ENCODE measurements around the gene FAM171A1.

Gene FAM171A1

DNA sequence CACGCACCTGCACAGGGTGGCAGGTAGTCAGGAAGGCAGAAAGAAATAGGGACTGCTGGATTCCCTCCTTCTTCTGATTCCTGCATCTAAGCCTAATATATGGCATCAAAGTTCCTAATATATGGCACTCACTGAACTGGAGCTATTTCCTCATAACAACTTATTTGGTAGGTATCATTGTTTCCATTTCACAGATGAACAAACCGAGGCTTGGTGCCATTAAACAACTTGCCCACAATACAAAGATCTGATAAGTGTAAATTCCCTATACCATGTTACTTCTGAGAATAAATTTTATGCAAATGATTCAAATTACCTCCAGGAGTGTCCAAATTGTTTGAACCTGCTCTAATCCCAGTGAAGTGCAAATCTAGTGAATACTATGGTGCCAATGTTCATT lies 2.1 kb upstream of the FAM171A1 start:
- no peaks in the 10 kb centered on the region for H3K9me3 ChIP-seq (ENCODE audit: control insufficient read depth, low read length)
- peaks cover 18% of the 10 kb centered on the region for H3K4me1 ChIP-seq (ENCODE audit: control insufficient read depth, insufficient read depth, low read length)

DNA sequence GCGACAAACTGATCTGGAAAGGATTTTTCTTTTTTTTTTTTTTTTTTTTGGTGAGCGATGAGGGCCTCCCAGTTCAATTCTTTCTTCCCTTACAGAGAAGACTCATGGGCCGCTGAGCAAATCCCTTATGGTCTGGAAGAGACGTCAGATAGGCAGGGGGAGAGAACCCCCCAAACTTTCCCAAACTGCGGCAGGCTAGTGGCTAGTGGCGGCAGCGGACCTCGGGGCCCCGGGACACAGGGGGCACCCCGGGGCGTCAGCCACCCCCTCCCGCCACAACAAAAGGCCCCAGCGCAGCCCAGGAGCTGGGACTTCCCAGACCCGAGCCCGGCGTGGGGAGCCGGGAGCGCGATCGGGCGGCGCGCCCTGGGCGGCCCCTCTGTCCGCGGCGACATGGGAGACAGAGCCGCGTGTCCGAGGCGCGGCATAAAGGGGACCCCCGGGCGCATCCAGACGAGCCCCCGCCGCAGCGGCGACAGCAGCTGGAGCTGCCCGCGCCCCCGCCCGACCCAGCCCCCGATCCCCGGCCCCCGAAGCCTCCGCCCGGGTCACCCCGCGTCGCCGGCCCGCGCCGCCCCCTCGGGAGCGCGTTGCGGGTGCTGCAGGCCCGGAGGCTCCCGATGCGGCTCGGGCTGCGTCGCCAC lies 755 bp downstream of the FAM171A1 start:
- peak; percentile 68 for DNase-seq (ENCODE audit: low read depth)
- peak overlapping the region; percentile 84 for H3K4me3 ChIP-seq (ENCODE audit: low read length)
- H3K9me3 ChIP-seq (ENCODE audit: control insufficient read depth, low read length): no peaks in the 10 kb centered on the region
- no peaks in the 10 kb centered on the region for H3K27me3 ChIP-seq (replicated peaks; ENCODE audit: control insufficient read depth, insufficient read depth, low read length)
- peaks cover 18% of the 10 kb centered on the region for H3K4me1 ChIP-seq (ENCODE audit: control insufficient read depth, insufficient read depth, low read length)
- no peaks in the 10 kb centered on the region for H3K36me3 ChIP-seq (ENCODE audit: control insufficient read depth, insufficient read depth, low read length, severe bottlenecking)
- H3K9ac ChIP-seq (ENCODE audit: low read length): peak overlapping the region; percentile 88

More for the DNA sequence above, 2.1 kb upstream of the FAM171A1 start:
- no peak for DNase-seq (ENCODE audit: low read depth)
- Histone ChIP-seq H3K4me3 (ENCODE audit: low read length) (no peak overlapping the region), H3K9ac (ENCODE audit: low read length) (no peak overlapping the region), H3K27me3 (replicated peaks; ENCODE audit: control insufficient read depth, insufficient read depth, low read length) (no peaks in the 10 kb centered on the region), H3K36me3 (ENCODE audit: control insufficient read depth, insufficient read depth, low read length, severe bottlenecking) (no peaks in the 10 kb centered on the region)

DNA sequence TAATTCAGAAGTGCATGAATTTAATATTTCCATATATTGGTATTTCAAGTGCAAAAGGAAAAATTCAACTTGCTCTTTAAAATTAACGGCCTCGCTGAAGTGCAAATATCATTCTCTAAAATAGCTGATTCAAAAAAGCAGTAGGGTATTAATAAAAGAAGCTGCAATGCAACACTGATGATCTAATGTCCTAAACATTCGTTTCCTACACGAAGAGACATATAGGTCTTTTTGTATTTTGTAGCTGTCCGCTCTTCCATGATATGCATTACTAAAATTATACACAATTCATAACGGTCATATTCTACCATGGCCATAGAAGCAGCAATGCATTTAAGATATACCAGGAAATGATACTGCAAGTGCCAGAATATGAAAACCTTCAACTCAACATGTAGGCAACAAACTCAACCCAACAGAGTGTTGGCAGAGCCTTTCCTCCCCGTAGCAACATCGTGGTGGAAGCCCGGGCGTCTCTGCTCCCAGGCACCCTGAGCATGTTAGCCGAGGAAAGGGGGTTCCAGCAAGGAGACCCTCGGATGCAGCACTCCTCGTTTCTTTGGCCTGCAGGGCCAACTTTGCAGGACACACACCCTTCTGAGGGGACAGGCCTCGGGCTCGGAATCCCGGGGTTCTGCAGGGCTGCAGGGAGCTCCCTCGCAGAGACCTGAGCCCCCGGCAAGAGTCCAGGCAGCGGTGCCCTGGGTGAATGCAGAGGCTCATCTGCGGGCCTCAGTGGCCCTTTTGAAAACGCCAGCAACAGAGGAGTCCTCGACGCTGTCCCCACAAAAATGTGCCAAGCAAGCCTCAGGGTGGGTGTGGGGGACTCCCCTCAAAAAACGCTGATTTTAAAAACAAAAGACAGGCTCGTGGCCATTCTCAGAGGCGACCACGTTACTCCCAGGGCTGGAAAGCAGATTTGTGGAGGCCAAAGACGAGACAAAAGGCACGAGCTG lies 1.6 kb downstream of the FAM171A1 start:
- Histone ChIP-seq H3K4me3 (ENCODE audit: low read length) (peak overlapping the region; percentile 84), H3K4me1 (ENCODE audit: control insufficient read depth, insufficient read depth, low read length) (peaks cover 16% of the 10 kb centered on the region), H3K9ac (ENCODE audit: low read length) (peak overlapping the region; percentile 88), H3K36me3 (ENCODE audit: control insufficient read depth, insufficient read depth, low read length, severe bottlenecking) (no peaks in the 10 kb centered on the region), H3K9me3 (ENCODE audit: control insufficient read depth, low read length) (no peaks in the 10 kb centered on the region), H3K27me3 (replicated peaks; ENCODE audit: control insufficient read depth, insufficient read depth, low read length) (no peaks in the 10 kb centered on the region)
- DNase-seq (ENCODE audit: low read depth): peak; percentile 45

DNA sequence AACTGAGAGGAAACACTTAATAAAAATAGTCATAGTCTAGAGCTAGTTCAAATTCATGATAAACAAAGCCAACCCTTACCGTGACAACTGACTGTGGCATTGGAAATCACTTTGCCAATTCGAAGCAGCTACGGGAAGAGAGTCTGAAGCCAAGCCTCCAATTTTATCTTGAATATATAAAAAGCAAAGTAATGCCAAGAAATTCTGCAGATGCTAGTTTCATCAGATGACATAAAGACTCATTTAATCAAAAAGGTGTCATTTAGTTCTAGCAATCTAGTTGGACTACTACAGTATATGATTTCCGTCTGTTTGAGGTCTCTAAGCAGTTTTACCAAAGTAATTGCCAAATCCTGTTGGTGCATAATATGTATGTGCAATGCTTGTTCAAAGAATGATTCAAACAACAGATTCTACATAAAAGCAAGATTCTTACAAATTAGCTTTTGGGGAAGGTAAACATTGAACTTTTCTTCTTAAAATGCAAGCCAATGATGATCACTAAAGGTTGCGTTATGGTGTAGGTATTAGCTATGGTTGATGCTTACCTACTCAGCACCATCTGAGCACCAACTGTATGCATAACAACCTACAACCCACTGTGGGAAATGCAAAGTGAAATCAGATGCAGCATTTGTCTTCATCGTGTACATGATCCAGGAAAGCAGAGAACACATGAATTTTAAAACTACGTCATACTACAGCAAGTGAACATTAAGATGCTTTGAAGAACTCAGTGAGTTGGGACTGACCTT lies 2.8 kb downstream of the FAM171A1 start:
- no peak for DNase-seq (ENCODE audit: low read depth)
- Histone ChIP-seq H3K4me3 (ENCODE audit: low read length) (no peak overlapping the region), H3K9me3 (ENCODE audit: control insufficient read depth, low read length) (no peaks in the 10 kb centered on the region)

DNA sequence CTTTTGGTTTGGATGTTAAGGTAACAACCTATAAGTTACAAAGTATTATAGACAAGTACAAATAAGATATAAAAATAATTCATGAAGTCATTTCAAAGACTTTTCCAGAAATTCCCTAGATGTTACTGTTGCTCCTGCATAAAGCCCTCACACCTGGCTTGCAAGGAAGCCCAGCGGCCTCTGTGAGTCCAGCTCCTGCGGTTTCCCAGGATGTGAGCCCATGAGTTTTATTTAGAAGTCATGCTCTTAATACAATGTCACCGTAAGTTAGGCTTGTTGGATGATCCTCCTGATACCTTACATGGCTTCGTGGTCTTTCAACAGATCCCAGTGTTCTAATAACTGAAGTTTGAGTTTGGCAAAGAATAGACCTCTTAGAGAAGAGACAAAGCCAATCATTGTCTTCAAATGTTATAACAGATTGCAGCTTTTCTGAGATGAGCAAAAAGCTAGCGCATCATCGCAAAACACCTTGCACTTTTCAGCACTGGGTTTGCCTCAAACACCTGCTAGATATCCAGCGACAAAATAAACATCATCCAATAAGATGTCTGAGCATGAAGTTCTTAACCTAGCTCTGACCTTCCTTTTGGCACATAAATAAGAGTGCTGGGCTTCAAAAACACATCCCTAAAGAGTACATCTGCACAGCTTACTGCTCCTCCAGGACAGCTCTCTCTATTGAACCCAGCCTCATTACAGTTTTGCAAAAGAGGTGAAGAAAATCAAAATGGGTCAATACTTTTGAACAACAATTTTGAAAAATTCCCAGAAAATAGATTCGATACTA lies 3.6 kb downstream of the FAM171A1 start:
- Histone ChIP-seq H3K9me3 (ENCODE audit: control insufficient read depth, low read length) (no peaks in the 10 kb centered on the region), H3K27me3 (replicated peaks; ENCODE audit: control insufficient read depth, insufficient read depth, low read length) (no peaks in the 10 kb centered on the region), H3K9ac (ENCODE audit: low read length) (no peak overlapping the region), H3K36me3 (ENCODE audit: control insufficient read depth, insufficient read depth, low read length, severe bottlenecking) (no peaks in the 10 kb centered on the region), H3K4me3 (ENCODE audit: low read length) (no peak overlapping the region), H3K4me1 (ENCODE audit: control insufficient read depth, insufficient read depth, low read length) (peaks cover 14% of the 10 kb centered on the region)
- DNase-seq (ENCODE audit: low read depth): no peak

More for the DNA sequence above, 2.8 kb downstream of the FAM171A1 start:
- H3K4me1 ChIP-seq (ENCODE audit: control insufficient read depth, insufficient read depth, low read length): peaks cover 14% of the 10 kb centered on the region
- no peak overlapping the region for H3K9ac ChIP-seq (ENCODE audit: low read length)
- no peaks in the 10 kb centered on the region for H3K27me3 ChIP-seq (replicated peaks; ENCODE audit: control insufficient read depth, insufficient read depth, low read length)
- H3K36me3 ChIP-seq (ENCODE audit: control insufficient read depth, insufficient read depth, low read length, severe bottlenecking): no peaks in the 10 kb centered on the region

DNA sequence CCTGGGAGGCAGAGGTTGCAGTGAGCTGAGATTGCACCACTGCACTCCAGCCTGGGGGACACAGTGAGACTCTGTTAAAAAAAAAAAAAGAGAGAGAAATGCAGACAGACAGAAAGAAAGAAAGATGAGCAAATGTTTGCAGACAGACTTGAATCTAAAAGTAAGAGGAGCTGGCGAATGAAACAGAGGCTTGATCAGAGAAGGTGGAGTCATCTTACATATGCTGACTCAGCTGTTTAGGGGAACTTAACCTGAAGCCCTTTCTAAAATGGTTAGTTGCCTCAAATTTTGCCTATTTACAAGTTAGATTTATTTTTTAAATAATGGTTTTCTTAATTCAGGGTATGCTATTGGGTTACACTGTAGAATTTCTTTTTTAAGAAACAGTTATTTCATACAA lies 5.4 kb downstream of the FAM171A1 start:
- H3K4me3 ChIP-seq (ENCODE audit: low read length): no peak overlapping the region
- no peak for DNase-seq (ENCODE audit: low read depth)
- no peaks in the 10 kb centered on the region for H3K27me3 ChIP-seq (replicated peaks; ENCODE audit: control insufficient read depth, insufficient read depth, low read length)
- H3K9me3 ChIP-seq (ENCODE audit: control insufficient read depth, low read length): no peaks in the 10 kb centered on the region
- peaks cover 14% of the 10 kb centered on the region for H3K4me1 ChIP-seq (ENCODE audit: control insufficient read depth, insufficient read depth, low read length)
- H3K9ac ChIP-seq (ENCODE audit: low read length): no peak overlapping the region
- no peaks in the 10 kb centered on the region for H3K36me3 ChIP-seq (ENCODE audit: control insufficient read depth, insufficient read depth, low read length, severe bottlenecking)

DNA sequence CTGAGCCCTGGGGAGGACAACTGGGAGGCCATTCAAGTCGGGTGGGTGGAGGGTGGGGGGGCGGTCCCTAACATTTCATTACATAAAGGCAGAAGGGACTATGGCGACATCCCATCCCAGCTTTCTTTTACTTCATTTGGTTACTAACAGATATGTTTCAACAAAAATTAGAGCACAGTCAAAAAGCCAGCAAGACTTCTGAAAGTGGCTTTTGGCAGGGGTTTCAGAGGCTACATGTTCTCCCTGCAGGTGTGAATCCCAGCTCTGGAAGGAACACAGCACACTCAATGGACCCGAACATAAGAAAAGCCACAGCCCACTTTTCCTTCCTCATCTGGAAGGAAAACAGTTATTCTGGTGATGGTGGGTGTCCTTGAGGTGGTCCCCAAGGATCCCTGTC lies 7.1 kb downstream of the FAM171A1 start:
- Histone ChIP-seq H3K4me3 (ENCODE audit: low read length) (no peak overlapping the region), H3K9me3 (ENCODE audit: control insufficient read depth, low read length) (no peaks in the 10 kb centered on the region), H3K4me1 (ENCODE audit: control insufficient read depth, insufficient read depth, low read length) (peaks cover 4% of the 10 kb centered on the region), H3K36me3 (ENCODE audit: control insufficient read depth, insufficient read depth, low read length, severe bottlenecking) (no peaks in the 10 kb centered on the region), H3K27me3 (replicated peaks; ENCODE audit: control insufficient read depth, insufficient read depth, low read length) (no peaks in the 10 kb centered on the region), H3K9ac (ENCODE audit: low read length) (no peak overlapping the region)
- DNase-seq (ENCODE audit: low read depth): no peak

DNA sequence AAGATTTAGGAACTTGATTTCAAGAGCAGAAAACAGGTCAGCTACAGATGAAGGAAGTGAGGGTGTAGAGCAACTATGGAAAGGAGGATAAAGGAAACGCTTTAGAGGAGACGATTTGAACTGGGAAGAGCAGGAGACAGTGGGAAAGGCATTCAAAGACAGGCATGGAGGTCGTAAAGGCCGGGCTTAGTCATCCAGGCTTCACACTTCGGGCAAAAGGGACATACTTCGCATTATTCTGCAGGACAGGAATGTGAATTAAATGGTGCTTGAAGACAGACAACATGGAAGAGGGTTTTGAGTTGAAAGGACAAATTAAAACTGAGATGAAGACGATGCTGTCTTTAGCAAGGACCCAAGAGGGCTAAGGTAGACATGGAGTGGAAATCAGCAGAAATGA lies 8.1 kb downstream of the FAM171A1 start:
- DNase-seq (ENCODE audit: low read depth): no peak
- Histone ChIP-seq H3K9me3 (ENCODE audit: control insufficient read depth, low read length) (no peaks in the 10 kb centered on the region), H3K4me1 (ENCODE audit: control insufficient read depth, insufficient read depth, low read length) (no peaks in the 10 kb centered on the region), H3K9ac (ENCODE audit: low read length) (no peak overlapping the region), H3K4me3 (ENCODE audit: low read length) (no peak overlapping the region), H3K36me3 (ENCODE audit: control insufficient read depth, insufficient read depth, low read length, severe bottlenecking) (no peaks in the 10 kb centered on the region), H3K27me3 (replicated peaks; ENCODE audit: control insufficient read depth, insufficient read depth, low read length) (no peaks in the 10 kb centered on the region)

DNA sequence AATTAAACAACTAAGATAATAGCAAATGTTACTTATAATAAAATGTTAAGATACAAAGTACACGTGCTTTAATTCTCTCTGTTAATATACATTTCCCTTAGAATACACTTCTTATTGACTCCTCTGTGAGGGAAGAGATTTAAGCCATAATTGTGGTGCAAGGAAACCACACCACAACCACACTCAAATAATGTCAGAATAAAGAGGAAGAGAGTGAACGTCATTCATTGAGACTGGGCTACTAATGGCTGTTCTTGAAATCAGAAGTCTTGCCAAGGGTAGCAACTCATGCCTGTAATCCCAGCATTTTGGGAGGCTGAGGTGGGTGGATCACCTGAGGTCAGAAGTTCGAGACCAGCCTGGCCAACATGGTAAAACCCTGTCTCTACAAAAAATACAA lies 10.0 kb downstream of the FAM171A1 start:
- H3K36me3 ChIP-seq (ENCODE audit: control insufficient read depth, insufficient read depth, low read length, severe bottlenecking): no peaks in the 10 kb centered on the region
- H3K9me3 ChIP-seq (ENCODE audit: control insufficient read depth, low read length): no peaks in the 10 kb centered on the region
- H3K4me3 ChIP-seq (ENCODE audit: low read length): no peak overlapping the region
- no peaks in the 10 kb centered on the region for H3K27me3 ChIP-seq (replicated peaks; ENCODE audit: control insufficient read depth, insufficient read depth, low read length)
- H3K4me1 ChIP-seq (ENCODE audit: control insufficient read depth, insufficient read depth, low read length): no peaks in the 10 kb centered on the region
- H3K9ac ChIP-seq (ENCODE audit: low read length): no peak overlapping the region
- DNase-seq (ENCODE audit: low read depth): no peak

DNA sequence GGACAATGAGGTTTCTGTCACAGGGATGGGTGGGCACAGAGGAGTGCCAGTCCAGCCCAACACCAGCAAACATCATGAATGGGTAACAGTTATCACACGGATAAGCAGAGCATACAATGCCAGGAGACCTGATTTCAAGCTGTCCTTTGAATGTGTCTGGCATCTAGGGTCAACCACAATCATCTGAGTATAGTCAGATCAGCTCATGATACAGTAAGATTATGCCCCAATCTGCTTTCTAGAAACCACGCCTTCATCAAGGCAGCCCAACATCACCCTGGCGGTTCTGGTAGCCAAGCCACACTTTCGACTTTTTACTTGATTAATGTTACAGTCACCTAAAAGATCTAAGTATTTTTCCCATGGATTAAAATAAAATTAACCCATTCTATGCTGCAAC lies 10.5 kb downstream of the FAM171A1 start:
- H3K4me3 ChIP-seq (ENCODE audit: low read length): no peak overlapping the region
- no peak overlapping the region for H3K9ac ChIP-seq (ENCODE audit: low read length)
- DNase-seq (ENCODE audit: low read depth): no peak
- H3K4me1 ChIP-seq (ENCODE audit: control insufficient read depth, insufficient read depth, low read length): no peaks in the 10 kb centered on the region
- H3K27me3 ChIP-seq (replicated peaks; ENCODE audit: control insufficient read depth, insufficient read depth, low read length): no peaks in the 10 kb centered on the region
- H3K36me3 ChIP-seq (ENCODE audit: control insufficient read depth, insufficient read depth, low read length, severe bottlenecking): no peaks in the 10 kb centered on the region
- H3K9me3 ChIP-seq (ENCODE audit: control insufficient read depth, low read length): no peaks in the 10 kb centered on the region
